C4-2B (cell line): ENCODE data around the gene OR4N2.
"Not testable (repeated sequence)": the region's sequence is repeated elsewhere in the genome, so short reads cannot be mapped to it uniquely, and the experiment has no call there.

Experiments
- H3K27ac ChIP-seq: fragments of 450-650 bp; 2 replicates; pipeline ENCODE4 v1.5.1; 2017
- ZFX ChIP-seq: fragments of 450-650 bp; IDR thresholded peaks from 2 replicates; pipeline ENCODE4 v1.6.1; 2017
- TF ChIP-seq, protein P1 (sequence below): fragments of 450-650 bp; conservative IDR thresholded peaks from 2 replicates; pipeline ENCODE4 v1.5.1; 2017; ENCODE audit warnings: mild to moderate bottlenecking

Gene OR4N2

DNA sequence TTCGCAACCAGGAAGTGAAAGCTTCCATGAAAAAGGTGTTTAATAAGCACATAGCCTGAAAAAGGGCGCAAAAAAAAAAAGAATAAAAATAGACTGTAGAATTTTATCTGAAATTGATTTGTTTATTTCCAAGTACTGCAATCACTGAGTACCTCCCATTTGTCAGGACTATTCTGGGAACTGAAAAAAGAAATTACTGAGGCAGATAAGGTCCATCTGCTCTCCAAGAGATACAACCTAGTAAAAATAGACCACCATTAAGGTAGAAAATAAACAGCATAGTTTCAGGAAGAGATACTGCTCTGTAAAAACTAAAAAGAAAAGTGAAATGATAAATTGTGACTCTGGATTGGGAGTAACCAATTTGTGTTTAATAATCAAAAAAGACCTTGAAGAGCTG is 24.7 kb downstream of the OR4N2 start:
- H3K27ac ChIP-seq: no peak overlapping the region

DNA sequence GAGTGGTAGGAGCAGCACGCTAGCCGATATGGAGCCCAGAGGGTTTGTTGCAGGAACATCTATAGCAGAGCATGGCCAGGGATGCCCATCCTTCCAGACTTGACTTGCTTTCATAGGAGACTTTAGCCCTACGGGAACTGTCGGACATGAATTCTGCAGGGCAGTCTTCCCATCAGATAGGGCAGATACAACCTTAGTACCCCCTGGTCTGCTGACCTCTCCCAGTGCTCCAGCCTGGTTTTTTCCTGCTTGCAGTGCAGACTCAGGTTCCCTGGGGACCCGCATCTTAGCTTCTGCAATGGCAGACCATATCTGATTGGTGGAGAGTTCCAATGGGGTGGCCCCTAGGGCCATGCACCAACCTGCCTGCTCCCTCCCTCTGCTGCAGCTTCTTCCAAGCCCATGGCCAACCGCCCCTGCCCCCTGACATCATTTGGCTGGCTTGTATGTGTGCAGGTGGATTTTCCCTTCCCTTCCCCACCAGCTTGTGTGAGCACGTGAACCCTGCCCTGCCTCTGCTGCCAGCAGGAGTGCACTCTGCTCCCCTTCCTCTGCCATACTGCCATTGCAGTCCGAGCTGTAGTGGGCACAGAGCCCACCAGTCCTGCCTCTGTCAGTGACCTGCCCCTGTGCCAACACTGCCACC is 30.8 kb downstream of the OR4N2 start:
- not testable (repeated sequence) for H3K27ac ChIP-seq

More for the DNA sequence above, 24.7 kb downstream of the OR4N2 start:
- TF ChIP-seq, protein P1, sequence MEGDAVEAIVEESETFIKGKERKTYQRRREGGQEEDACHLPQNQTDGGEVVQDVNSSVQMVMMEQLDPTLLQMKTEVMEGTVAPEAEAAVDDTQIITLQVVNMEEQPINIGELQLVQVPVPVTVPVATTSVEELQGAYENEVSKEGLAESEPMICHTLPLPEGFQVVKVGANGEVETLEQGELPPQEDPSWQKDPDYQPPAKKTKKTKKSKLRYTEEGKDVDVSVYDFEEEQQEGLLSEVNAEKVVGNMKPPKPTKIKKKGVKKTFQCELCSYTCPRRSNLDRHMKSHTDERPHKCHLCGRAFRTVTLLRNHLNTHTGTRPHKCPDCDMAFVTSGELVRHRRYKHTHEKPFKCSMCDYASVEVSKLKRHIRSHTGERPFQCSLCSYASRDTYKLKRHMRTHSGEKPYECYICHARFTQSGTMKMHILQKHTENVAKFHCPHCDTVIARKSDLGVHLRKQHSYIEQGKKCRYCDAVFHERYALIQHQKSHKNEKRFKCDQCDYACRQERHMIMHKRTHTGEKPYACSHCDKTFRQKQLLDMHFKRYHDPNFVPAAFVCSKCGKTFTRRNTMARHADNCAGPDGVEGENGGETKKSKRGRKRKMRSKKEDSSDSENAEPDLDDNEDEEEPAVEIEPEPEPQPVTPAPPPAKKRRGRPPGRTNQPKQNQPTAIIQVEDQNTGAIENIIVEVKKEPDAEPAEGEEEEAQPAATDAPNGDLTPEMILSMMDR: no peak
- no peak for TF ChIP-seq ZFX

DNA sequence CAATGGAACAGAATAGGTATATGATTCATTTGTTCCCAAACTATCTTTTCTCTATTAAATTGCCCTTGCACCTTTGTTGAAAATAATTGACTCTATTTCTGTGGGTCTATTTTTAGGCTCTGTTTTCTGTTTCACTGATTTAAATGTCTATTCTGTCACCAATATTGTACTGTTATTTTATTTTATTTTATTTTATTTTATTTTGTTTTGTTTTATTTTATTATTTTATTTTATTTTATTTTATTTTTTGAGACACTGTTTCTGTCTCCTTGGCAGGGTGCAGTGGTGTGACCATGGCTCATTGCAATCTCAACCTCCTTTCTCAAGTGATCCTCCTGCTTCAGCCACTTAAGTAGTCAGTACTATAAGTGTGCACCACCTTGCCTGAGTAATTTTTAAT is 34.9 kb downstream of the OR4N2 start:
- H3K27ac ChIP-seq: no peak overlapping the region

DNA sequence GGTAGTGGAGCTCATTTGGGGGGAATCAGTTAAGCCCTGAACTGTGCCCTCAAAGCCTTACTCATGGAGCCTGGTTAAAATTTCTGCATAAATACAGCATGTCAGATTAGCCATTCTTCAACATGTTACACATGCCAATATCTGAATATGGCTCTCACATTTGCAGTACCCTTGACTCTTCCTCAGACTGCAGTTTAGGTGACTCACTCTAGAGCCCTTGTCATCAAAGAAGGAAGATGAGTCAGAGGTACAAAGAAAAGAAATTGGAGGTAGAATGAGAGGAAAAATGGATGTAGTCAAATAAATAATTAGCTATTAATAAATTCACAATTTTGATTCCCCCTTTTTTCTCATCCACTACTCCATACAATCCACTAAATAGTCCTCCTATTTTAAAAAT is 47.8 kb downstream of the OR4N2 start:
- no peak overlapping the region for H3K27ac ChIP-seq
- TF ChIP-seq, protein P1: no peak
- TF ChIP-seq ZFX: no peak

More for the DNA sequence above, 34.9 kb downstream of the OR4N2 start:
- TF ChIP-seq ZFX: no peak
- TF ChIP-seq, protein P1: no peak

DNA sequence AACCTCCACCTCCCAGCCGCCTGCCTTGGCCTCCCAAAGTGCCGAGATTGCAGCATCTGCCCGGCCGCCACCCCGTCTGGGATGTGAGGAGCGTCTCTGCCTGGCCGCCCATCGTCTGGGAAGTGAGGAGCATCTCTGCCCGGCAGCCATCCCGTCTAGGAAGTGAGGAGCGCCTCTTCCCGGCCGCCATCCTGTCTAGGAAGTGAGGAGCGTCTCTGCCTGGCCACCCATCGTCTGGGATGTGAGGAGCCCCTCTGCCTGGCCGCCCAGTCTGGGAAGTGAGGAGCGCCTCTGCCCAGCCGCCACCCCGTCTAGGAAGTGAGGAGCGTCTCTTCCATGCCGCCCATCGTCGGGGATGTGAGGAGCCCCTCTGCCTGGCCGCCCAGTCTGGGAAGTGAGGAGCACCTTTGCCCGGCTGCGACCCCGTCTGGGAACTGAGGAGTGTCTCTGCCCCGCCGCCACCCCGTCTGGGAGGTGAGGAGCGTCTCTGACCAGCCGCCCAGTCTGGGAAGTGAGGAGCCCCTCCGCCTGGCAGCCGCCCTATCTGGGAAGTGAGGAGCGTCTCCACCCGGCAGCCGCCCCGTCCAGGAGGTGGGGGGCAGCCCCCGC is 62.6 kb downstream of the OR4N2 start:
- not testable (repeated sequence) for H3K27ac ChIP-seq

DNA sequence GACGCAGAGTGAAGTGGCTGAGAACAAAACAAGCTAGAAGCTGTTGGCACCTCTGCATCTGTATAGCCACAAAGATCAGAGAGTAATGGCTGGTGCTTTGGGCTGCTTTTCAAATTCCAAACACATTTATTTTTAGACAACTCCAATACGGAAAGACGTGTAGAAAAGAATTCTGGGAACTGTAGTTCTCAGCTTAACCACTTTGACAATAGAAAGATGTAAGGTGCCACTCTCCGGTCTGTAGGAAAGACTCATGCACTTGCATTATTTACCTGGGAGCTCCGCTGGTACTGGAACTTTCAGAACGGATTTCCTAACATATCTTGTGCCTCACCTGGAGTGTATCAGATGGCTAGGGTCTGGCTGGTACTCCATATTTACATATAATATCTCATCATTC is 69.6 kb downstream of the OR4N2 start:
- TF ChIP-seq, protein P1: no peak
- no peak for TF ChIP-seq ZFX
- H3K27ac ChIP-seq: no peak overlapping the region

DNA sequence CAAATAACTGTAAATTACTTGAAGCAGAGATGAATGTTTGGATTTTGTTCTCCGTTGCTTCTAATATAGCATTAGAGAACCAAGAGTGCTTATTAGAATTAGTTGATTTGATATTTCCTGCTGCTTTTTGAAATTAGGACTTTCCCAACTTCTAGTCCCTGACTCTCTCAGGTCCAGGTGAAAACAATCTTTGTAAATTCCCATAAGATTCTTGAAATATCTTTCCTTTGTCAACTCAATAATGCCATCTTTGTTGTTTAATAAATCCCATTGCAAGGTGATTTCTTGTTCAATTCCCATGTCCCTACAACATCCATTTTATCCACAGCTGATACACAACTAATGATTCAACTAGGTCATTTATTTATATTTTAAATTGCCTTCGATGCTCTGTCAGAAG is 71.3 kb downstream of the OR4N2 start, which contains the start of gene OR4K2:
Gene OR4K2 (plus strand): TSS at position 301 of the 400 bp plus-strand sequence. CDS start 1,126 bp downstream, outside the sequence.
- TF ChIP-seq ZFX: no peak
- TF ChIP-seq, protein P1: no peak
- H3K27ac ChIP-seq: no peak within 1 kb of the TSS

DNA sequence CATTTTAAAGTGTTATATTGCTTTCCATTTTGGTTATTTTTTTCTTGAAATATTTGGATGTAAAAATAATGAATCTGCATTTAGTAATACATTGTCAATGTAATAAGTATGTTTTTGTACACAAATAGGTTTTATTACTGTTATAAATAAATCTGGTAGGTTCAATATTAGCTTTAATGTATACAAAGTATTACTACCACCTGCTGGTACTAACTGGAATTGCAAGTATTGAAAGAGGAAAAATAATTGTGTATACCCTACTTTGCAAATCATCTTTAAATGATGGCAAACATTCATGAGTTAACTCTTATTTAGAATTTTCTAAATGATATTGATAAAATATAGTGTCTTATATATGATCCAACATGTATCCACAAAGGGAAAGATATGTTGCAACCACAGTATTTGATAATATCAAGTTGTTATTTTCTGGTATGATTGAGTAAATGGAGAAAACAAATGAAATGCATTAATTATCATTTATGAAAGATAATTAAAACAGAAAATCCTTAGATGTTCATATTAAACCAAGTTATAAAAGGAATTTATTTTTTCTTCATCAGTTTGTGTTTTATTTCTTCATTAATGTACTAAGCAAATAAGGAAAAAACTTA is 74.6 kb downstream of the OR4N2 start:
- TF ChIP-seq, protein P1: peak; percentile 92
- no peak for TF ChIP-seq ZFX
- no peak overlapping the region for H3K27ac ChIP-seq
